ENCODE measurements around the gene MAPK10.

GRCh38 chr4:86366920-86367319 is 7.1 kb upstream of the MAPK10 start:
- TF ChIP-seq CTCF (IDR thresholded peaks at IDR 0.05) (no peak), ZFX (IDR thresholded peaks at IDR 0.05; ENCODE audit: borderline replicate concordance) (no peak)

All from 22Rv1 (cell line).